GM19328 (cell line): ENCODE results near the gene TMEM175.
"Not testable (repeated sequence)": the region's sequence is repeated elsewhere in the genome, so short reads cannot be mapped to it uniquely, and the experiment has no call there.

ENCODE experiments used
- ATAC-seq: cut with Tn5 transposase; IDR thresholded peaks from one replicate; pipeline ENCODE4 v1.9.1; 2021; ENCODE audit warnings: mild to moderate bottlenecking, moderate library complexity; ENCODE audit not compliant: unreplicated experiment

Gene TMEM175

GRCh38 chr4:968621-969394 is 36.5 kb downstream of the TMEM175 start:
- ATAC-seq = no peak

- ATAC-seq = no peak
These were observed 37.9 kb downstream of the TMEM175 start for GRCh38 chr4:970046-970745.

GRCh38 chr4:970854-971520 is 38.7 kb downstream of the TMEM175 start:
- no peak for ATAC-seq

GRCh38 chr4:971666-972500 is 39.6 kb downstream of the TMEM175 start:
- ATAC-seq = no peak

- ATAC-seq = peak; percentile 27
These were observed 40.6 kb downstream of the TMEM175 start for GRCh38 chr4:972651-973424.

- peak; percentile 82 for ATAC-seq
These were observed 41.5 kb downstream of the TMEM175 start, which contains the start of gene DGKQ for GRCh38 chr4:973431-974397. Gene DGKQ, minus strand, starts transcription at chr4:973569. Its CDS starts 87 bp downstream, at chr4:973482.

- ATAC-seq = no peak
These were observed 42.4 kb downstream of the TMEM175 start for GRCh38 chr4:974668-975067.

GRCh38 chr4:976016-976415 is 43.8 kb downstream of the TMEM175 start:
- not testable (repeated sequence) for ATAC-seq

GRCh38 chr4:978957-979701 is 46.9 kb downstream of the TMEM175 start:
- no peak for ATAC-seq

- ATAC-seq = no peak
These were observed 50.0 kb downstream of the TMEM175 start for GRCh38 chr4:982291-982690.

GRCh38 chr4:982814-983213 is 50.6 kb downstream of the TMEM175 start:
- no peak for ATAC-seq

GRCh38 chr4:984336-985054 is 52.2 kb downstream of the TMEM175 start:
- no peak for ATAC-seq

GRCh38 chr4:985123-985830 is 53.0 kb downstream of the TMEM175 start:
- no peak for ATAC-seq

- ATAC-seq = peak; percentile 10
These were observed 54.2 kb downstream of the TMEM175 start for GRCh38 chr4:986428-986878.

GRCh38 chr4:986879-987623 is 54.8 kb downstream of the TMEM175 start, which contains the start of gene IDUA:
Gene IDUA, plus strand, starts transcription at chr4:987044. Its CDS starts 41 bp downstream, at chr4:987085.
- peak; percentile 72 for ATAC-seq
